ENCODE results near the gene POU3F2.

Gene POU3F2

GRCh38 chr6:98843271-98844243 is 9.2 kb downstream of the POU3F2 start:
- no peak for DNase-seq (ENCODE audit: low read depth in 2 of 2)

GRCh38 chr6:98844244-98845210 is 10.2 kb downstream of the POU3F2 start:
- DNase-seq (ENCODE audit: low read depth in 2 of 2) = no peak

GRCh38 chr6:98845211-98846020 is 11.0 kb downstream of the POU3F2 start:
- DNase-seq (ENCODE audit: low read depth in 2 of 2) = peak in 1 of 2 donors; percentile 22

- no peak for DNase-seq (ENCODE audit: low read depth in 2 of 2)
Observed at GRCh38 chr6:98846021-98846380, 11.6 kb downstream of the POU3F2 start.

- DNase-seq (ENCODE audit: low read depth in 2 of 2) = no peak
Observed at GRCh38 chr6:98847416-98847778, 13.0 kb downstream of the POU3F2 start.

GRCh38 chr6:98847779-98848538 is 13.6 kb downstream of the POU3F2 start:
- DNase-seq (ENCODE audit: low read depth in 2 of 2) = no peak

GRCh38 chr6:98848539-98849242 is 14.3 kb downstream of the POU3F2 start:
- DNase-seq (ENCODE audit: low read depth in 2 of 2) = no peak

GRCh38 chr6:98864497-98864896 is 30.1 kb downstream of the POU3F2 start:
- DNase-seq (ENCODE audit: low read depth in 2 of 2) = no peak

- DNase-seq (ENCODE audit: low read depth in 2 of 2) = no peak
Observed at GRCh38 chr6:98871057-98871456, 36.7 kb downstream of the POU3F2 start.

- DNase-seq (ENCODE audit: low read depth in 2 of 2) = no peak
Observed at GRCh38 chr6:98871821-98872220, 37.4 kb downstream of the POU3F2 start.

GRCh38 chr6:98875375-98875774 is 41.0 kb downstream of the POU3F2 start:
- DNase-seq (ENCODE audit: low read depth in 2 of 2) = no peak

- no peak for DNase-seq (ENCODE audit: low read depth in 2 of 2)
Observed at GRCh38 chr6:98877250-98877649, 42.9 kb downstream of the POU3F2 start.

GRCh38 chr6:98880486-98880885 is 46.1 kb downstream of the POU3F2 start:
- DNase-seq (ENCODE audit: low read depth in 2 of 2) = no peak

GRCh38 chr6:98885330-98885729 is 51.0 kb downstream of the POU3F2 start:
- DNase-seq (ENCODE audit: low read depth in 2 of 2) = no peak

- DNase-seq (ENCODE audit: low read depth in 2 of 2) = no peak
Observed at GRCh38 chr6:98887650-98888049, 53.3 kb downstream of the POU3F2 start.

Data from stimulated activated CD8-positive, alpha-beta memory T cell treated with anti-CD3 and anti-CD28 coated beads, Interleukin-7, amount 100 ng/mL, for 4 hours (primary cell).